GM12872 (cell line): Measurements from ENCODE around the gene CCDC88A.

Source experiments
- CTCF ChIP-seq: IDR thresholded peaks from 3 replicates; pipeline ENCODE4 v1.5.1; 2011; ENCODE audit warnings: low read depth, mild to moderate bottlenecking, low read length, moderate library complexity; ENCODE audit not compliant: insufficient read depth

The CCDC88A gene

GRCh38 chr2:55309446-55309845 is 110.2 kb downstream of the CCDC88A start:
- TF ChIP-seq CTCF, result no peak

DNA sequence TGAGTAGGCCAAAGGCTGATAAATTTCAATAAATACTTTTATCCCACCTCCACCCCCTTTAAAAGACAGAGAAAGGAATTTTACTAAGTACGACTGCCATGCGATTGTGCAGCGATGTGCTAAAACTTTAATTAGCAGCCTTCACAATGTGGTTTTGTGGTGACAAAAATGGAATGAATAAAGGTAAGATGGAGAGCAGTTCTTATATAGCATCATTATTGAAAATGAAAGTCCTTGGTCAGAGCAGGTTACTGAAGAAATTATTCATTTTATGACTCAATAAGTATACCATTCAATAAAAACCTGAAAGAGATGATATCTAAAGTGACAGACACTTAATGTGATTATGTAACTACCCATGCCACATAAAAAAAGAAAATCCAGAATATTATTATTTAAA is 117.4 kb downstream of the CCDC88A start:
- TF ChIP-seq CTCF, result no peak

- no peak for TF ChIP-seq CTCF
Observed at GRCh38 chr2:55301277-55301676, 118.4 kb downstream of the CCDC88A start.

- TF ChIP-seq CTCF, result no peak
Observed at GRCh38 chr2:55296393-55296792, 123.3 kb downstream of the CCDC88A start.

DNA sequence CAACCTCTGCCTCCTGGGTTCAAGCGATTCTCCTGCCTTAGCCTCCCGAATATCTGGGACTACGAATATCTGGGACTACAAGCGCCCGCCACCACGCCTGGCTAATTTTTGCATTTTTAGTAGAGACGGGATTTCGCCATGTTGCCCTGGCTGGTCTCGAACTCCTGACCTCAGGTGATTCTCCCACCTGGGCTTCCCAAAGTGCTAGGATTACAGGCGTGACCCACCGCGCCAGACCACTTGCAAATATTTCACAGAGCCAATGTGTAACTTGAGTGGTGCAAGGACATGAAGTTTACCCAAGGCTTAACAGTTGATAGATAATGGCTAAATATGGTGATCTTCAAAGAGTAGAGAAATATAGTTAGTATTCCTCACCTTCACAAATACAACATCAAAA is 136.6 kb downstream of the CCDC88A start:
- TF ChIP-seq CTCF, result no peak

- TF ChIP-seq CTCF, result no peak
Observed at GRCh38 chr2:55282110-55282917, 137.3 kb downstream of the CCDC88A start.

- TF ChIP-seq CTCF, result no peak
Observed at GRCh38 chr2:55277310-55277709, 142.3 kb downstream of the CCDC88A start.

GRCh38 chr2:55269645-55269990 is 150.0 kb downstream of the CCDC88A start:
- no peak for TF ChIP-seq CTCF
